Measurements from ENCODE around the gene DEFB119.
"Not testable (repeated sequence)": the region's sequence is repeated elsewhere in the genome, so short reads cannot be mapped to it uniquely, and the experiment has no call there.

DEFB119 gene, protein sequence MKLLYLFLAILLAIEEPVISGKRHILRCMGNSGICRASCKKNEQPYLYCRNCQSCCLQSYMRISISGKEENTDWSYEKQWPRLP

DNA sequence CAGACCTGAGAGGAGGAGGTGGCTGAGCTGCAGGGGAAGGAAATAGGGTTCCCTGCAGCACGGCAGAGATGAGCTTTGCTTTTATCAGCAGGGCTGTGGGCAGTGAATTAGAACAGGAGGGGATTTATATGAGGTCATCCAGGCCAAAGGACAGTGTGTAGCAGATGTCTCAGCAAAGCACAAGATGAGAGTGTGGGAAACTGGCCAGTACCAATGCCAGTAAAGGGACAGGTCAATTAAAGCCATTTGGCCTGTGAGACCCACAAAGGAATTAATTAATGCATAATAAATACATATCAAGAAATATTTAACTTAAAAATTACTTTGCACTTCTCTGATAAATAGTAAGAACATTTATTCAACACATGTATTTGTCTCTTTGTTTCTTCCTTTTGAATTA lies at the start of gene DEFB119:
TSS of gene DEFB119 (minus strand) at position 101 of the 400 bp plus-strand sequence. CDS start 107 bp downstream, outside the sequence.
- peaks cover 10% of the 10 kb centered on the region for H3K27me3 ChIP-seq (replicated peaks; ENCODE audit: control insufficient read depth, insufficient read depth, low read length)
- H3K4me1 ChIP-seq (ENCODE audit: control insufficient read depth, insufficient read depth, low read length), result no peaks in the 10 kb centered on the region
- no peaks in the 10 kb centered on the region for H3K36me3 ChIP-seq (ENCODE audit: control insufficient read depth, insufficient read depth, low read length, severe bottlenecking)
- no peak within 1 kb of the TSS for H3K4me3 ChIP-seq (ENCODE audit: low read length)
- H3K9ac ChIP-seq (ENCODE audit: low read length), result no peak within 1 kb of the TSS
- no peak for DNase-seq (ENCODE audit: low read depth)
- no peaks in the 10 kb centered on the region for H3K9me3 ChIP-seq (ENCODE audit: control insufficient read depth, low read length)

DNA sequence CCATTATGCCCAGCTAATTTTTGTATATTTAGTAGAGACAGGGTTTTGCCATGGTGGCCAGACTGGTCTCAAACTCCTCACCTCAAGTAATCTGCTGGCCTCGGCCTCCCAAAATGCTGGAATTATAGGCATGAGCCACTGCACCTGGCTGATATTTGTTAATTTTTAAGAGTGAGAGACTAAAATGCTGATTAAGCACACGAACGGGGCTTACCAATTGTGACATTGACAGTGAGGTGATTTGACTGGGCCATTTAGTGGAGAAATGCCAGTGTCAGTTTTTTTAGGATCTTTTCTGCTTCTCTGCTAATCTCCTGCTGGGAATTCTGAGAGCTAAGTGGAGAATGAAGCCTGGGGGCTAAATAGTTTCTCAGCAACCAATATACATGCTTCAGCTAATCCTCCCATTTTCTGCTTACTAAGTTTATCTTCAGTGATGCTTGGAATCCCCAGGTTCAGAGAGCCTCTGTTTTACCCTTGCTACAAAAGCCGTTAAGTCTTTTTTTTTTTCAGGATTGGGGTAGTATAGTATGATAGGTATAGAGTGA lies 40.3 kb upstream of the DEFB119 start:
- H3K9ac ChIP-seq (ENCODE audit: low read length), result no peak overlapping the region
- no peak for DNase-seq (ENCODE audit: low read depth)
- no peaks in the 10 kb centered on the region for H3K36me3 ChIP-seq (ENCODE audit: control insufficient read depth, insufficient read depth, low read length, severe bottlenecking)
- no peak overlapping the region for H3K4me3 ChIP-seq (ENCODE audit: low read length)
- H3K27me3 ChIP-seq (replicated peaks; ENCODE audit: control insufficient read depth, insufficient read depth, low read length), result no peaks in the 10 kb centered on the region
- peaks cover 10% of the 10 kb centered on the region for H3K9me3 ChIP-seq (ENCODE audit: control insufficient read depth, low read length)
- H3K4me1 ChIP-seq (ENCODE audit: control insufficient read depth, insufficient read depth, low read length), result no peaks in the 10 kb centered on the region

DNA sequence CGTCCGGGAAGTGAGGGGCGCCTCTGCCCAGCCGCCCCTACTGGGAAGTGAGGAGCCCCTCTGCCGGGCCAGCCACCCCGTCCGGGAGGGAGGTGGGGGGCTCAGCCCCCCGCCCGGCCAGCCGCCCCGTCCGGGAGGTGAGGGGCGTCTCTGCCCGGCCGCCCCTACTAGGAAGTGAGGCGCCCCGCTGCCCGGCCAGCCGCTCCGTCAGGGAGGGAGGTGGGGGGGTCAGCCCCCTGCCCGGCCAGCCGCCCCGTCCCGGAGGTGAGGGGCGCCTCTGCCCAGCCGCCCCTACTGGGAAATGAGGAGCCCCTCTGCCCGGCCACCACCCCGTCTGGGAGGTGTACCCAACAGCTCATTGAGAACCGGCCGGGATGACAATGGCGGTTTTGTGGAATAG lies 37.2 kb upstream of the DEFB119 start:
- not testable (repeated sequence) for DNase-seq (ENCODE audit: low read depth); H3K9me3 ChIP-seq (ENCODE audit: control insufficient read depth, low read length); H3K36me3 ChIP-seq (ENCODE audit: control insufficient read depth, insufficient read depth, low read length, severe bottlenecking); H3K4me1 ChIP-seq (ENCODE audit: control insufficient read depth, insufficient read depth, low read length); H3K4me3 ChIP-seq (ENCODE audit: low read length); H3K9ac ChIP-seq (ENCODE audit: low read length); H3K27me3 ChIP-seq (replicated peaks; ENCODE audit: control insufficient read depth, insufficient read depth, low read length)

DNA sequence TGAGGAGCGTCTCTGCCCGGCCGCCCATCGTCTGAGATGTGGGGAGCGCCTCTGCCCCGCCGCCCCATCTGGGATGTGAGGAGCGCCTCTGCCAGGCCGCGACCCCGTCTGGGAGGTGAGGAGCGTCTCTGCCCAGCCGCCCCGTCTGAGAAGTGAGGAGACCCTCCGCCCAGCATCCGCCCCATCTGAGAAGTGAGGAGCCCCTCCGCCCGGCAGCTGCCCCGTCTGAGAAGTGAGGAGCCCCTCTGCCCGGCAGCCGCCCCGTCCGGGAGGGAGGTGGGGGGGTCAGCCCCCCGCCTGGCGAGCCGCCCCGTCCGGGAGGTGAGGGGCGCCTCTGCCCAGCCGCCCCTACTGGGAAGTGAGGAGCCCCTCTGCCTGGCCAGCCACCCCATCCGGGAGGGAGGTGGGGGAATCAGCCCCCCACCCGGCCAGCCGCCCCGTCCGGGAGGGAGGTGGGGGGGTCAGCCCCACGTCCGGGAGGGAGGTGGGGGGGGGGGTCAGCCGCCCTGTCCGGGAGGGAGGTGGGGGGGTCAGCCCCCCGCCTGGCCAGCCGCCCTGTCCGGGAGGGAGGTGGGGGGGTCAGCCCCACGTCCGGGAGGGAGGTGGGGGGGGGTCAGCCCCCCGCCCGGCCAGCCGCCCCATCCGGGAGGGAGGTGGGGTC lies 36.6 kb upstream of the DEFB119 start:
- not testable (repeated sequence) for H3K9ac ChIP-seq (ENCODE audit: low read length); DNase-seq (ENCODE audit: low read depth); H3K36me3 ChIP-seq (ENCODE audit: control insufficient read depth, insufficient read depth, low read length, severe bottlenecking); H3K4me1 ChIP-seq (ENCODE audit: control insufficient read depth, insufficient read depth, low read length); H3K9me3 ChIP-seq (ENCODE audit: control insufficient read depth, low read length); H3K4me3 ChIP-seq (ENCODE audit: low read length)
- H3K27me3 ChIP-seq (replicated peaks; ENCODE audit: control insufficient read depth, insufficient read depth, low read length), result peaks cover 12% of the 10 kb centered on the region

DNA sequence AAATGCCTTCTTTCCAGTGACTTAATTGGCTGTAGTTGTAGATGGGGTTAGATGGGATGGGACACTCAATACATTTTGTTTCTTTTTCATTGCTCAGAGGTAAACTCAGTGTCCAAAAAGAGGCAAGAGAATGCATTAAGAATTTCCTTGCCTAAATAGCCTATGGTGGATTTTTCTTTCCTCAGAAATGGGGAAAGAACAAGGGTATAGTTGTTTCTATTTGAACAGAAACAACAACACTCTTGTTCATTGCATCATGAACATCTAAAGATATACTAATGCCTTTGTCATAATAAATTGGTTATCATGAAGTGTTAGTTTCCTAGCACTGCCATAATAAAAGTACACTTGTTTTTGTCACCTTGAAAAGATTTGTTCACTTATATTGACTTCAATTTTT lies 35.4 kb upstream of the DEFB119 start:
- Histone ChIP-seq H3K4me1 (ENCODE audit: control insufficient read depth, insufficient read depth, low read length) (no peaks in the 10 kb centered on the region), H3K27me3 (replicated peaks; ENCODE audit: control insufficient read depth, insufficient read depth, low read length) (peaks cover 16% of the 10 kb centered on the region), H3K36me3 (ENCODE audit: control insufficient read depth, insufficient read depth, low read length, severe bottlenecking) (no peaks in the 10 kb centered on the region), H3K9me3 (ENCODE audit: control insufficient read depth, low read length) (peaks cover 10% of the 10 kb centered on the region), H3K9ac (ENCODE audit: low read length) (no peak overlapping the region), H3K4me3 (ENCODE audit: low read length) (no peak overlapping the region)
- DNase-seq (ENCODE audit: low read depth), result no peak

DNA sequence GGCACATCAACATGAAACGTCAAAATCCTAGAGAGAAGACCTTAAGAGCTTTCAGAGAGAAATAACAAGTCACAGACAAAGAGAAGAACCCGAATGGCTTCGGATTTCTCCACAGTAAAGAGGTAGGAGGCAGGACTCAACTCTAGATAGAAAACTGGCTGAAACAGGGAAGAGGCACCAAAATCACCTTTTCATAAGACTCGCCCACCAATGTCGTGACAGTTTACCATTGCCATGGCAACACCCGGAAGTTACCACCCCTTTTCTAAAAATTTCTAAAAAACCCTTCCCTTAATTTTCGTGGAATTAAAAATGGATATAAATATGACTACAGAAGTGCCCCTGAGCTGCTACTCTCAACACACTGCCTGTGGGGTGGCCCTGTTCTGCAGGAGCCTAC lies 27.9 kb upstream of the DEFB119 start:
- Histone ChIP-seq H3K9me3 (ENCODE audit: control insufficient read depth, low read length) (no peaks in the 10 kb centered on the region), H3K4me3 (ENCODE audit: low read length) (no peak overlapping the region), H3K27me3 (replicated peaks; ENCODE audit: control insufficient read depth, insufficient read depth, low read length) (peaks cover 17% of the 10 kb centered on the region), H3K9ac (ENCODE audit: low read length) (no peak overlapping the region), H3K36me3 (ENCODE audit: control insufficient read depth, insufficient read depth, low read length, severe bottlenecking) (no peaks in the 10 kb centered on the region), H3K4me1 (ENCODE audit: control insufficient read depth, insufficient read depth, low read length) (no peaks in the 10 kb centered on the region)
- no peak for DNase-seq (ENCODE audit: low read depth)

DNA sequence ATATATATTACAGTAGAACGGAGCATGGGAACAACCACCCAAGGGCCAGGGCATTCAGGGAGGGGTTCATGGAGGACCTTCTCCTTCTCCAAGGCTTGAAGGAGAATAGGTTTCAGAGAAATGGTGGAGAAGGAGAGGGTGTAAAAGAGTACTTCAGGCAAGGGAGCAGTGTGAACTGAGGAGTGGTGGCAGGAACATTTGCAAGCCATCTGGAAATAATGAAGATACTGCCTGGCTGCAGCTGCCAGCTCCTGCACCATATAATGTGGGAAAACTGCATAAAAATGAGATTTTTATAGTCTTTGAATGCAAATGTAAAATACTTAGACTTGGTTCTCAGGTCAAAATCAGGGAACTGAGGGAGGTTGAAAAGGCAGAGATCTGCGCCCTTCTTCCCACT lies 25.3 kb upstream of the DEFB119 start:
- H3K36me3 ChIP-seq (ENCODE audit: control insufficient read depth, insufficient read depth, low read length, severe bottlenecking), result no peaks in the 10 kb centered on the region
- peaks cover 27% of the 10 kb centered on the region for H3K27me3 ChIP-seq (replicated peaks; ENCODE audit: control insufficient read depth, insufficient read depth, low read length)
- H3K4me3 ChIP-seq (ENCODE audit: low read length), result no peak overlapping the region
- H3K4me1 ChIP-seq (ENCODE audit: control insufficient read depth, insufficient read depth, low read length), result no peaks in the 10 kb centered on the region
- no peak for DNase-seq (ENCODE audit: low read depth)
- H3K9ac ChIP-seq (ENCODE audit: low read length), result no peak overlapping the region
- no peaks in the 10 kb centered on the region for H3K9me3 ChIP-seq (ENCODE audit: control insufficient read depth, low read length)

DNA sequence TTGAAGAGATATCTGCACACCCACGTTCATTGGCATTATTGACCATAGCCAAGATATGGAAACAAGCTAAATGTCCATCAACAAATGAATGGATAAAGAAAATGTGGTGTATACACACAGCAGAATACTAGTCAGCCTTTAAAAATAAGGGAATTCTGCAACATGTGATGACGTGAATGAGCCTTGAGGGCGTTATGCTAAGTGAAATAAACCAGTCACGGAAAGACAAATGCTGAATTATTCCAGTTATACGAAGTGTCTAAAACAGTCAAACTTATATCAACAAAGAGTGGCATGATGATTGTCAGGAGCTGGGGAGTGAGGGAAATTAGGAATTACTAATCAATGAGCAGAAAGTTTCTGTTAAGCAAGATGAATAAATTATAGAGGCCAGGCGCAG lies 24.0 kb upstream of the DEFB119 start:
- Histone ChIP-seq H3K36me3 (ENCODE audit: control insufficient read depth, insufficient read depth, low read length, severe bottlenecking) (no peaks in the 10 kb centered on the region), H3K9ac (ENCODE audit: low read length) (no peak overlapping the region), H3K4me3 (ENCODE audit: low read length) (no peak overlapping the region), H3K9me3 (ENCODE audit: control insufficient read depth, low read length) (no peaks in the 10 kb centered on the region), H3K4me1 (ENCODE audit: control insufficient read depth, insufficient read depth, low read length) (no peaks in the 10 kb centered on the region), H3K27me3 (replicated peaks; ENCODE audit: control insufficient read depth, insufficient read depth, low read length) (peaks cover 34% of the 10 kb centered on the region)
- DNase-seq (ENCODE audit: low read depth), result no peak

DNA sequence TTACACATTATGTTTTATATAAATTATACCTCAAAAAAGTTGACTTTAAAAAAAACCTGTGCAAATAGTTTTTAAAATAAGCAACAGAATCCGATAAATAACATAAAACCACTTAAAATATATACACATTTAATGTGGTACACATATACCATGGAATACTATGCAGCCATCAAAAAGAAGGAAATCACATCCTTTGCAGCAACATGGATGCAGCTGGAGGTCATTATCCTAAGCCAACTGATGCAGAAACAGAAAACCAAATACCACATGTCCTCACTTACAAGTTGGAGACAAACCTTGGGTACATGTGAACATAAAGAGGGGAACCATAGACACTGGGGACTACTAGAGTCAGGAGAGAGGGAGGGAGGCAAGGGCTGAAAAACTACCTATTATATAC lies 19.6 kb upstream of the DEFB119 start:
- no peaks in the 10 kb centered on the region for H3K4me1 ChIP-seq (ENCODE audit: control insufficient read depth, insufficient read depth, low read length)
- no peak for DNase-seq (ENCODE audit: low read depth)
- no peak overlapping the region for H3K4me3 ChIP-seq (ENCODE audit: low read length)
- H3K9ac ChIP-seq (ENCODE audit: low read length), result no peak overlapping the region
- H3K9me3 ChIP-seq (ENCODE audit: control insufficient read depth, low read length), result no peaks in the 10 kb centered on the region
- peaks cover 38% of the 10 kb centered on the region for H3K27me3 ChIP-seq (replicated peaks; ENCODE audit: control insufficient read depth, insufficient read depth, low read length)
- H3K36me3 ChIP-seq (ENCODE audit: control insufficient read depth, insufficient read depth, low read length, severe bottlenecking), result no peaks in the 10 kb centered on the region

DNA sequence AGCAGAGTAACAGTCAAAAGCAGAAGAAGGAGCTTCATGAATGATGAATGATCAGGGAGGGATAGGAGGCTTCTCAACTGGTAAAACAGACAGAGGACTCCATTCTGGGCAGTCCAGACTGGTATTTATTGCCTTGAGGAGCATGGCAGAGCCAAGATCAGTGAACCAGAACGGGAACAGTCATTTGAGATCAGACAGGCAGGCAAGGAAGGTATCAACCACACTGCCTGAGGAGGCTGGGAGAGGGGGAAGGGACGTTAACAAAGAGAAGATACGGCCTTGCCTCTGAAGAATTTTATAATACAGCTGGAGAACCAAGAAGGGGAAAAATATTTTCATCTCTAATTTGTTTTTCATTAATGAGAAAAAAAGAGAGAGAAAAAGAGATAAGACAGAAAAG lies 15.7 kb upstream of the DEFB119 start, which contains the start of gene DEFB121:
TSS of gene DEFB121 (minus strand) at position 101 of the 400 bp plus-strand sequence. CDS start at position 38, 63 bp downstream.
- Histone ChIP-seq H3K36me3 (ENCODE audit: control insufficient read depth, insufficient read depth, low read length, severe bottlenecking) (no peaks in the 10 kb centered on the region), H3K9ac (ENCODE audit: low read length) (no peak within 1 kb of the TSS), H3K9me3 (ENCODE audit: control insufficient read depth, low read length) (no peaks in the 10 kb centered on the region), H3K4me1 (ENCODE audit: control insufficient read depth, insufficient read depth, low read length) (no peaks in the 10 kb centered on the region), H3K4me3 (ENCODE audit: low read length) (no peak within 1 kb of the TSS), H3K27me3 (replicated peaks; ENCODE audit: control insufficient read depth, insufficient read depth, low read length) (peaks cover 15% of the 10 kb centered on the region)
- no peak for DNase-seq (ENCODE audit: low read depth)

DNA sequence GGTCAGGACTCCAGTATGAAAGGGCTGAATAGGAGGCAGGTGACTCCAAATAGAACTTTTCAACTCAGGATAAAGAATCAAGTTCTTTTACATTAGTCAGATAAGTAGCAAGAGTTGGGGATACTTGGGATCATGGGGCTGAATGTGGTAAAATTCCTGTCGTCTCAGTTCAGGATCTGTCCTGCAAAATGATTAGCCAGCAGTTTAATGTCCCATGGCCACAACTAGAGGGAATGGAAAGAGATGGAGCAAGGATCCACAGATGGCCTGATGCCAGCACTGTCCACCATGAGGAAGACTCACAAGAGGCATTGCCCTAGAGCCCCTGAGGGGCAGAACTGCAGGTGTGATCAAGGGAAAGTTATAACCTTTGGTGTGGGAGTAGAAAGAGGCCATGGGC lies 13.5 kb upstream of the DEFB119 start:
- H3K9me3 ChIP-seq (ENCODE audit: control insufficient read depth, low read length), result no peaks in the 10 kb centered on the region
- no peak overlapping the region for H3K9ac ChIP-seq (ENCODE audit: low read length)
- no peaks in the 10 kb centered on the region for H3K36me3 ChIP-seq (ENCODE audit: control insufficient read depth, insufficient read depth, low read length, severe bottlenecking)
- H3K27me3 ChIP-seq (replicated peaks; ENCODE audit: control insufficient read depth, insufficient read depth, low read length), result peaks cover 4% of the 10 kb centered on the region
- no peaks in the 10 kb centered on the region for H3K4me1 ChIP-seq (ENCODE audit: control insufficient read depth, insufficient read depth, low read length)
- DNase-seq (ENCODE audit: low read depth), result no peak
- H3K4me3 ChIP-seq (ENCODE audit: low read length), result no peak overlapping the region
